ENCODE measurements around the gene TMOD3.

GRCh38 chr15:51783967-51784366, 45.5 kb upstream of the TMOD3 start:
- TF ChIP-seq CTCF (conservative IDR thresholded peaks at IDR 0.05 in 1 of 2, IDR thresholded peaks at IDR 0.05 in 1 of 2; ENCODE audit: extremely low read depth in 1 of 2, insufficient read depth in 1 of 2, low read depth in 1 of 2, low read length in 2 of 2) (no peak), EZH2 (IDR thresholded peaks at IDR 0.05; ENCODE audit: borderline replicate concordance, low read length) (no peak)

Data from mammary epithelial cell (primary cell).